Stimulated activated naive CD4-positive, alpha-beta T cell (primary cell): ENCODE data around the gene RAVER2.
"Not testable (repeated sequence)": the region's sequence is repeated elsewhere in the genome, so short reads cannot be mapped to it uniquely, and the experiment has no call there.

Experiments
- DNase-seq, 6 experiments: peaks; one replicate each; lab custom pipeline; 2025; lab: John Stamatoyannopoulos, UW

The RAVER2 gene

DNA sequence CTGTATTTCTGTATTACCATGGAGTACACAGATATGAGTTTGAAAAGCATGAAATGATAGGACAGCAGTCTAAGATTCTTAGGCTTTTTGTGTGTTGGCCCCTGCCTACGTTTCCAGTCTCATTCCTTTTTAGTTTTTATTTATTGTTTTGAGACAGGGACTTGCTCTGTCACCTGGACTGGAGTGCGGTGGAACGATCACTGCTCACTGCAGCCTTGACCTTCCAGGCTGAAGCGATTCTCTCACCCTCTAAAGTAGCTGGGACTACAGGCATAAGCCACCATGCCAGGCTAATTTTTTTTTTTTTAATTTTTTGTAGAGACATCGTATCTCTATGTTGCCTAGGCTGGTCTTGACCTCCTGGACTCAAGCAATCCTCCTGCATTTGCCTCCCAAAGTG lies 3.8 kb downstream of the RAVER2 start:
- no peak for DNase-seq

DNA sequence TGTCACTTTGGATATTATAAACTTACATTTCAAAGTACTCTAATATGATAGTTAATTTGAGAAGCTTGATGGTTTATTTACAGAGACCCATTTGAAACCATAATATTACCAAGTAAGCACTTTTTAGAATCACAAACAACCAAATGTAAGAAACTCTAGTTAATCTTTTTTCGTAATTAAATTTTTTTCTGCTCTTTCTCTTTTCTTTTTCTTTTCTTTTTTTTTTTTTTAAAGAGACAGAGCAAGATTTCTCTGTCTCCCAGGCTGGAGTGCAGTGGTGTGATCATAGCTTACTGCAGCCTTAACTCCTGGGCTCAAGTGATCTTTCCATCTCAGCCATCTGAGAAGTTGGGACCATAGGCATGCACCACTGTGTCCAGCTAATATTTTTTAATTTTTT lies 5.2 kb downstream of the RAVER2 start:
- DNase-seq = no peak

DNA sequence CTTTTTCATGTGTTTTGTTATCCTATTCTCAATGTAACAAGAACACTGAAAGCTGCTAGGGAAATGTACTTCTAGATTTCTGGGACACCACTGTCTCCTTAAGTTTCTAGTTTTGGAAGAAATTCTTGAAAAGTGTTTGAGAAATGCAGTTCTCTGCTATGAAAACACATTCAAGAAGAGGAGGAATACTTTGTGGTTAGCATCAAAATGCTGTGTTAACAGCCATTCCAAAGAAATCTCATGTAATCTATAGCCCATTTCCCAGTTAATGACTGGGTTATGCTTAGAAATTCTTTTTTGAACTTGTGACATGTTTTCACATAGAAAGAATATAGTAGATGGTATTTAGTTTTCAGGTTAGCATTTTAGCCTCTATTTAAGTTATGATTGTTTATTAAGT lies 6.0 kb downstream of the RAVER2 start:
- no peak for DNase-seq

DNA sequence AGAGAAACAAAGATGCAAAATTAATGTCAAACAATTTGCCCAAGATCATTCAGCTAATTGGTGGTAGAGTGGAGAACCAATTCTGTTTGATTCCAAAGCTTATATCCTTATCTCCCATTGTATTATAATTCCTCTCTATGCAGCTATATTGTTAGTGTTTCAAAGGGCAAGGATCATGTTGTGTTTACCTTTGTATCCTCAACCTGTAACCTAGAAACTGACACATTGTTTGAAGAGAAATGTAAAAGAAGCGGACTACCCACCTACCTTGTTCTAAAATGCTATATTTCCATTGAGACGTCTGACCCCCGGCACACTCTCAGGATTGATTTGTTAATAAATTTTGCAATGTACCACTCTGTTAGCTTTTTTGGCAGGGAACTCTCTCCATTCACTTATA lies 9.3 kb downstream of the RAVER2 start:
- DNase-seq = no peak

DNA sequence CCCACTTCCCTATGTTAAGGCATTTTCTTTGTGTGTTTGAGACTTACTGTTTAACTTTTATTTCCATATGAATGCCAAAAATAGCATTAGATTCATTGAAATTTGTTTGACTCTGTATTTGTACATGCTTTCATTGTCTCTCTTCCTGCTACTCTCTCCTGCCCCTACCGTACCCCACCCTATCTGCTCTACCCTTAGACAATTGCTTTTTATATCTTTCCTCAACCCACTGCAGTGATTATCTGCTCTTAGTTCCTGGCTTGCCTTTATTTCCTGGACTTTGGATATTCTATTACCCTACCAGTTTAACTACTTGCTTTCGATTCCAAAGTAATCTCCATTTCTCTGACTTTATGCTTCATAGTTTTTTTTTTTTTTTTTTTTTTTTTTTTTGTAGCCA lies 10.5 kb downstream of the RAVER2 start:
- DNase-seq = no peak

DNA sequence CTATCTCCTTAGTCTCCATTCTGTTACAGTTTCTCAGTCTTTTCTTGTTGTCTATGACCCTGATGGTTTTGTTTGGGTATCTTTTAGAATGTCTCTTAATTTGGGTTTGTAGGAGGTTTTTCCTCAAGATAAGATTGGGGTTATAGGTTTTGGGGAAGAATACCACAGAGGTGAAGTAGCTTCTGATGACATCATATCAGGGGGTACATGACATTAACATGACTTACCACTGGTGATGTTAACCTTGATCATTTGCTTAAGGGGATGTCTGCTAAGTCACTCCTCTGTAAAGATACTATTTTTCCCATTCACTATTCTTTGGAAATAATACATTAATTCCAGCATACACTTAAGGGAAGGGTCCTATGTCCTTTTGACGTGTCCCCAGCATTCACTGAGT lies 11.9 kb downstream of the RAVER2 start:
- DNase-seq = no peak

DNA sequence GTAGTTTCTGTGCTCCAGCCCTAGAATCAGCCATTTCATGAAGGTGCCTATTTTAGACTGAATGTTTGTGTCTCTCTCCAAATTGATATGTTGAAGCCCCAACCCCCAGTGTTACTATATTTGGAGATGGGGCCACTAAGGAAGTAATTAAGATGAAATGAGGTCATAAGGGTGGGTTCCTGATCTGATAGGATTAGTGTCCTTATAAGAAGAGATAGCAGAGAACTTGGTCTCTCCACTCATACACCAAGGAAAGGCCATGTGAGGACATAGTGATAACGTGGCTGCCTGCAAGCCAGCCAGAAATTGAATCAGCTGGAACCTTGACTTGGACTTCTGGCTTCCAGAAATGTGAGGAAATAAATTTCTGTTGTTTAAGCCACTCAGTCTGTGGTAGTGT lies 12.3 kb downstream of the RAVER2 start:
- no peak for DNase-seq

DNA sequence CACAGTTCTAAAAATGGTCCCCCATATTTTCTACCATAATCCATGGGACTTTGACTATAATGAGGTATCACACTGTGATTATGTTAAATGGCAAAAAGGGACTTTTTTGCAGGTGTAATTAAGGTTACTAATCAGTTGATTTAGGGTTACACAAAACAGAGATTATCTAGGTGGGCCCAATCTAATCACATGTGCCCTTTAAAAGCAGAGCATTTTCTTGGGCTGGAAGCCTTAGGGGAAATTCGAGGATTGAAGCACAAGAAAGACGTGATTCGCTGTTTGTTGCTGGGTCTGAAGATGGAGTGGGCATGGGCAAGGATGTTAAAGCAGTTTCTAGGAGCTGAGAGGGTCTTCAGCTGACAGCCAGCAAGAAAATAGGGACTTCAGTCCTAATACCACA lies 13.4 kb downstream of the RAVER2 start:
- DNase-seq = no peak

DNA sequence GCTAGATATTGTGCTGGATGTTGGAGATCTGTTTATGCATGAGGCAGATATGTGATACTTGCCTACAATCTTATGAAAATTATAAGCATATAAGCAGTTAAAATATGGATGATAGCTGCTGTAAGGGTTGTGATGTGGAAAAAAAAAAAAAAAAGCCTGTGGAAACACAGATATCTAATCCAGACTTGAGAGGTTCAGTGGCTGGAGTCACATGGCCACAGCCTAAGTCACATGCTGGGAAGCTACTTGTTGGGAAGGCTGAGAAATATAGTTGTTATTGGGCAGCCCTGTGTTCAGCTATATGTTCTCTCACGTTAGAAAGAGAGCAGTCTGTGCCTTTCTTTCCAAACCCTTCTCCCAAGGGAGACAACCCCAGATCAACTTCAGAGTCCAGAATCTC lies 15.1 kb downstream of the RAVER2 start:
- DNase-seq = no peak

DNA sequence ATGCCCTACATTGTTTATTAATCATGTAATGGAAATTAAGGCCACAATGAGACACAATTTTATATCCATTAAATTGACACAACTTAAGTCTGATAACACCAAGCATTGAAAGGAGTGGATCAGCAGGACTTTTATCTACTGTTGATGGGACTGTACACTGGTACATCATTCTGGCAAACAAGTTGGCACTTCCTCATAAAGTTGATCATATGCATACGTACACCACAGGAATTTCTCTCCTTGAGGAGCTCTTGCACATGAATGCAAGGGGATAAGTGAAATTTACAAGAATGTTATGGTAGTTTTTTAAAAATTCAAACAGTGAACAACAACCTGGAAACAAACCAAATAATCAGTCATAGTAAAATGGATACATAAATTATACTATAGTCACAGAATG lies 20.1 kb downstream of the RAVER2 start:
- no peak for DNase-seq

DNA sequence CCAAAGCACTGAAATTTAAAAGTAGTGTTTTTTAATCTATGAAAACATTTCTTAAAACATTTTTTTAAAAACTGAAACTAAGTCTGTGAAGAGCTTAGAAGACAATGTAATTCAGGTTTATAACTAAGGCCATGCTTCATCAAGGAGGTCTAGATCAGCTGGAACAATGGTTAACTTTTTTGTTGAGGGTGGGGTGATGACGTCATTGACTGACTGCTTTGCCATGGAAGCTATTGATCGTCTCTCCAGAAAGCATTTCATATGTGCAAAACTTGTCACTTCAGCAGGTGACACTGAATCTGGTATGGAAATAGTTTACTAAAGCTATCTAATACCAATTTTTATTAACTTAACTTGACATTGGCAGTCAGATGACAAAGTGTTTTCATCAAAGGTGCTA lies 21.0 kb downstream of the RAVER2 start:
- no peak for DNase-seq

DNA sequence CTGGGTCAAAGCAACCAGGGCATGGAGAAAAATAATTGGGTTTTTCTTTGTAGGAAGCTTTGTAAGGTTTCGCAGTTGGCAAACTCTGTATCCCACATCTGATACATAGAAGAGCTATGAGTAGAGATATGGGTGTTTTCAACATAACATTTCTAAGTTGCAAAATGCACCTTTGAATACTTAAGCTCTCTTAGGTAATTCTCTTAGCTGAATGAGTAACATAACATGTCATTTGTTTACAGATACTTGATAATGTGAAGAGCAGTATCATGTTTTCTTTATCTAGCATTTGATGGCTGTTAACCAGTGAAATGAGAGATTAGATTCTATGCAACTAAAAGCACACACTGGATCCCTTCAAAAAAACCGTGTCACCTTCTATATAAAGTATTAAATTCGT lies 21.6 kb downstream of the RAVER2 start:
- DNase-seq = no peak

DNA sequence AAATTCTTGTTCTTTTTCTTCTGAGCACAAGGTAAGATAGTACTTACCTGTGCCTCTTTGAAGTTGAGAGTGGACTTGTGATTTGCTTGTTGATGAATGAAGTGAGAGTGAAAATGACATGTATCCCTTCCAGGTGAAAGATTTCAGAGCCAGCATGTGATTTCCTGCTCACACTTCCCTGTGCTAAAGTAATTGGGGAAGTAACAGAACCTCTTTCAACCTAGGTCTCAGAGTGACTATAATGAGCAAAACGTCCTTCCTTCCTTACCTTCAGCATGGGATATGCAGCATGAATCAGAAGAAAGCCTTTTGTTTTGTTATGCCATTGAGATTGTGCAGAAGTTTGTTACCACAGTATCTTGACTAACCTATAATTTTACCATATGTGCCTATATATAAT lies 24.6 kb downstream of the RAVER2 start:
- no peak for DNase-seq

DNA sequence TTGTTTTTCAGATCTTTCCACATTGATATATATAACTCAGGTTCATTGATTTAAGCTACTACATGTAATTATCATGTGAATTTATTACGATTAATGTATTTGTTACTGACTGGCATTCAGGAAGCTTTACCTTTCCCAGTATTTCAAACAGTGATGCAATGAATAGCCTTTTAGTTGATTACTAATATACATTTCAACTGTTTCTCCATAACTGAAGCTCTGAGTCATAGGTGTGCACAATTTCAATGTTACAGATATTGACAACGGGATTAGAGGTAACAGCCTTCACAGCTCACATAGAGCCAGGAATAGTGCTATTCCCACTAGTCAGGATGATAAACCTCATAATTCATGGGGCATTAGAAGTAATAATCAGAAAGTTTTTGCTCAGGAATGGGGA lies 25.1 kb downstream of the RAVER2 start:
- DNase-seq = no peak

DNA sequence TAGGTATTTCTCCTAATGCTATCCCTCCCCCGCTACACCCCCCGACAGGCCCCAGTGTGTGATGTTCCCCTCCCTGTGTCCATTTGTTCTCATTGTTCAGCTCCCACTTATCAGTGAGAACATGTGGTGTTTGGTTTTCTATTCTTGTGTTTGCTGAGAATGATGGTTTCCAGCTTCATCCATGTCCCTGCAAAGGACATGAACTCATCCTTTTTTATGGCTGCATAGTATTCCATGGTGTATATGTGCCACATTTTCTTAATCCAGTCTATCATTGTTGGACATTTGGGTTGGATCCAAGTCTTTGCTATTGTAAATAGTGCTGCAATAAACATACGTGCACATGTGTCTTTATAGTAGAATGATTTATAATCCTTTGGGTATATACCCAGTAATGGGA lies 28.4 kb downstream of the RAVER2 start:
- DNase-seq = not testable (repeated sequence)

DNA sequence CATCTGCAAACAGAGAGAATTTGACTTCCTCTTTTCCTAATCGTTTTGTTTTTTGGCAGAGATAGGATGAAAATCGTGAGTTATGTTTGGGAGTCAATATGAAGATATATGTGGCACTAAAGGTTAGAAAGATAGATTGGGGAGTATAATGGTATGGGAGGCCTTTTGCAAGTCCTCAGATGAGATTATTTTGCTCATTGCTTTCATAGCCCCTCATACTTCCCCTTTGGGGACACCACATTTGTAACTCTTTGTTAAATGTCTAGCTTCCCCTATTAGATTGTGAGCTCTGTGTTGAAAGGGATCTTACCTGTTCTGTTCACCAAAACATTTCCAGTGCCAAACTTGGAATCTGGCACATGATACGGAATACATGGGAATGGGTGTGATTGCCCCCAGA lies 30.2 kb downstream of the RAVER2 start:
- no peak for DNase-seq

DNA sequence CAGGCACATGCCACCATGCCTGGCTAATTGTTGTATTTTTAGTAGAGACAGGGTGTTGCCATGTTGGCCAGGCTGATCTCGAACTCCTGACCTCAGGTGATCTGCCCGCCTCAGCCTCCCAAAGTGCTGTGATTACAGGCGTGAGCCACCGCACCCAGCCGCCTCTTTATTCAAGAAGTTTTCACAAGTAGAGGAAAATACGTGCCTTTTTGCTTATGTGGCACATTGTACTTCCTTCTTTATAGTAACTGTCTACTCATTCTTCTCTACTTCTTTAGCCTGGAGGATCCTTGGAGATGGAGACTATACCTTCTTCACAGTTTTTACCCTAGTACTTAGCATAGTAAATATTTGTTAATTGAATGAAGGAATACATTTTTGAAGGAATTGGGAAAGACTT lies 37.2 kb downstream of the RAVER2 start:
- not testable (repeated sequence) for DNase-seq

DNA sequence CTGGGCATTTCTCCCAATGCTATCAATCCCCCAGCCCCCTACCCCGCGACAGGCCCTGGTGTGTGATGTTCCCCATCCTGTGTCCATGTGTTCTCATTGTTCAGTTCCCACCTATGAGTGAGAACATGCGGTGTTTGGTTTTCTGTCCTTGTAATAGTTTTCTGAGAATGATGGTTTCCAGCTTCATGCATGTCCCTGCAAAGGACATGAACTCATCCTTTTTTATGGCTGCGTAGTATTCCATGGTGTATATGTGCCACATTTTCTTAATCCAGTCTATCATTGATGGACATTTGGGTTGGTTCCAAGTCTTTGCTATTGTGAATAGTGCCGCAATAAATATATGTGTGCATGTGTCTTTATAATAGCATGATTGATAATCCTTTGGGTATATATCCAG lies 38.0 kb downstream of the RAVER2 start:
- not testable (repeated sequence) for DNase-seq

DNA sequence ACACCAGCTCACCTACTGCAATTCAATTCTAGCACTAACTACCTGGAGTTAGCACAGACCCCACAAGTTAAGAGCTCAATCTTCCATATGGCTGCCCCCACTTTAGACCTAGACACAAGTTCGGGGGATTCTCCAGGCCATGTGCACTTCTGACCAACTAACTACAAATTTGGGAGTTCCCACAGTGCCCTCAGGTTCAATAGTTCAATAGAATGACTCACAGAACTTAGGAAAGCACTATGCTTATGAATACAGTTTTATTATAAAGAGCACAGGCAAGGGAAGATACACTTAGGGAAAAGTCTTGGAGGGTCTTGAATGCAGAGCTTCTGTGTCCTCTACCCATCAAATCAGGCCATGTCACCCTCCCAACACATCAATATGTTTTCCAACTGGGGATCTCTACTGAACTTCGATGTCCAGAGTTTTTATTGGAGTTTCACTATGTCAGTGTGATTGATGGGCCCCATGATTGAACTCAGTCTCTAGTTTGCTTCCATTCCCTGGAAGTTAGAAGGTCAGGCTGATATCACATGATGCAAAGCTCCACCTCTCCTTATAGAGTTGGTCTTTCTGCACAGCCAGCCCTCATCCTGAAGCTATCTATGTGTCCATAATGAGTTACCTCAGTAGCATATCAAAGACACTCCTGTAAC lies 46.1 kb downstream of the RAVER2 start:
- DNase-seq = no peak

DNA sequence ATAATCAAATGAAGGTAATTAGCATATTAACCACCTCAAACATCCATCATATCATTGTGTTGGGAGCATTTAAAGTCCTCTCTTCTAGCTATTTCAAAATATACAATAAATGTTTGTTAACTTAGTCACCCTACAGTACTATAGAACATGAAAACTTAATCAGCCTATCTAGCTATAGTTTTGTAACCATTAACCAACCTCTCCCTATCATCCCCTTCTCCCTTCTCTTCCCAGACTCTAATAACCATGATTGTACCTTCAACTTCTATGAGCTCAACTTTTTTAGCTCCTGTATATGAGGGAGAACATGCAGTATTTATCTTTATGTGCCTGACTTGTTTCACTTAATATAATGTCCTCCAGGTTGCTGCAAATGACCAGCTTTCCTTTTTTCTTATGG lies 54.0 kb downstream of the RAVER2 start:
- DNase-seq = no peak

DNA sequence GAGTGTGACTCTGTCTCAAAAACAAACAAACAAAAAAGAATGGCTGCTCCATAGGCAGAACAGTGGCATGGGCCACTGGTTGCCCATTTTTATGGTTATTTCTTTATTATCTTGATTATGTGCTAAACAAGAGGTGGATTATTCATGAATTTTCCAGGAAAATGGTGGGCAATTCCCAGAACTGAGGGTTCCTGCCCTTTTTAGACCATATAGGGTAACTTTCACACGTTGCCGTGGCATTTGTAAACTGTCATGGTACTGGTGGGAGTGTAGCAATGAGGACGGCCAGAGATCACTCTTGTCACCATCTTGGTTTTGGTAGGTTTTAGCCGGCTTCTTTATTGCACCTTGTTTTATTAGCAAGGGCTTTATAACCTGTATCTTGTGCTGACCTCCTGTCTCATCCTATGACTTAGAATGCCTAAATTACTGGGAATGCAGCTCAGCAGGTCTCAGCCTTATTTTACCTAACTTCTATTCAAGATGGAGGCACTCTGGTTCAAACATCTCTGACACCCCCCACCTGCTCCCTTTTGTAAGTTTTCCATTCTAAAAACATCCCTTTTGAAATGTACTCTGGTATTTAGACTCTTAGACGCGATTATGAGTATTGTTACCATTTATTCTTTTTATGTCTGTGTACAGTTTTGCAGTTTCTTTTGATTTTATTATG lies 57.1 kb downstream of the RAVER2 start:
- no peak for DNase-seq

DNA sequence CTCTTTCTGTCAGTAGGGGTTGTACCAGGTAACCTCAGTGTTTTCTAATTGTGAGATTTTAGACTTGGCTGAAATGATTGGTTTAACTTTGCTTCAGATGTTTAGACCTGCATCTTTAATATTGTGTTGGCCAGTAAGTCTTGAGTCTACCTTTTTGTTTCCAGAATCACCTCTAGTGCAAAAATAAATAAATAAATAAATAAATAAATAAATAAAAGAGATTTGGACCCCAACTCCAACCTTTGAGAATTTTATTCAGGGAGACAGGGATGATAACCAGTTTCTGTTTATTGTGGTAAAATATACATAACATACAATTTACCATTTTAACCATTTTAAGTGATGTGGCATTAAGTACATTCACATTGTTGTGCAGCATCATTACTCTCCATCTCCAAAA lies 64.4 kb downstream of the RAVER2 start:
- DNase-seq = no peak

DNA sequence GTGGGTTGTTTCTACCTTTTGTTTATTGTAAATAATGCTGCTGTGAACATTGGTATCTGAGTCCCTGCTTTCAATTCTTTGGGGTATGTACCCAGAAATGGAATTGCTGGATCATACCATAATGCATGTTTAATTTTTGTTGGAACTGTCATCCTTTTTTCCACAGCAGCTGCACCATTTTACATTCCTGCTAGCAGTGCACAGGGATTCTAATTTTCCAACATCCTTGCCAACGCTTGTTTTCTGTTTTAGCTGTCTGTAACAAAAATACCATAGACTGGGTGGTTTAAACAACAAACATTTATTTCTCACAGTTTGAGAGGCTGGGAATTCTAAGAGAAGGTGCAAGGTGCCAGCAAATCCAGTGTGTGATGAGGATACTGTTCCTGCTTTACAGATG lies 65.1 kb downstream of the RAVER2 start:
- no peak for DNase-seq

DNA sequence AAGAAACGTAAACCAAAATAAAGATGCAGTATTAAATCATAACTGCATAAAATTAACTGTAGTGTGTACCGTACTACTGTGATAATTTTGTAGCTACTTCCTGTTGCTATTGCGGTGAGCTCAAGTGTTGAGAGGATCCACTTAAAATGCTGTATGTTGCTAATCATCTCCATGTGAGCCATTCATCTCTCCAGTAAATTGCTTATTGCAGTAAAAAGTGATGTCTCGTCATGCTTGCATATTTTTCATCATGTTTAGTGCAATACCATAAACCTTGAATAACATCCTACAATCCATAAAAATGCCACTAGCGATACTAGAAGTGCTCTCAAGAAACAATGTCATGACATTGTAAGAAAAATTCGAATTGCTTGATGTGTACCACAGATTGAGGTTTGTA lies 66.3 kb downstream of the RAVER2 start:
- no peak for DNase-seq
